K562 (cell line): ENCODE measurements around the gene ZCCHC14. TPM values are rescaled to one million over a fixed set of nuclear protein-coding genes. Genes with fewer than 3 reads are reported as not detected.
A peak's percentile ranks its signal among the peaks of the same experiment; 100 is the strongest.

ENCODE experiments used
- AFF4 ChIP-seq: sonication (generic); formaldehyde crosslinking; IDR thresholded peaks from 2 replicates; pipeline ENCODE4 v1.8.0; 2023; ENCODE audit warnings: mild to moderate bottlenecking, missing genetic modification reagents
- CBX8 ChIP-seq: fragments of 200-600 bp; sonication (generic); IDR thresholded peaks from 2 replicates; pipeline ENCODE4 v1.6.1; 2012; ENCODE audit warnings: borderline replicate concordance, mixed run types, low read depth, mild to moderate bottlenecking, moderate library complexity, mixed read lengths, low read length, control low read depth, inconsistent platforms; ENCODE audit not compliant: poor library complexity, severe bottlenecking; ENCODE audit errors: extremely low read depth
- CHD1 ChIP-seq: fragments of 200-600 bp; sonication (generic); IDR thresholded peaks from one replicate; pipeline ENCODE4 v1.6.1; 2012; ENCODE audit warnings: mild to moderate bottlenecking, moderate library complexity, low read length, inconsistent platforms
- GMEB1 ChIP-seq: fragments of 250-450 bp; sonication (Bioruptor Pico); IDR thresholded peaks from 2 replicates; pipeline ENCODE4 v1.4.0; 2020; ENCODE audit warnings: mild to moderate bottlenecking
- HMBOX1 ChIP-seq: sonication (generic); IDR thresholded peaks from 2 replicates; pipeline ENCODE4 v1.6.1; 2016
- HMGXB4 ChIP-seq: sonication (generic); formaldehyde crosslinking; IDR thresholded peaks from 2 replicates; pipeline ENCODE4 v1.8.1; 2023; ENCODE audit warnings: mild to moderate bottlenecking, missing genetic modification reagents
- KAT7 ChIP-seq: sonication (generic); formaldehyde crosslinking; IDR thresholded peaks from 2 replicates; pipeline ENCODE4 v1.8.0; 2022; ENCODE audit warnings: missing genetic modification reagents, mild to moderate bottlenecking, borderline replicate concordance
- MBD2 ChIP-seq: sonication (generic); IDR thresholded peaks from 2 replicates; pipeline ENCODE4 v1.6.1; 2016; ENCODE audit warnings: low read depth, borderline replicate concordance
- MTA1 ChIP-seq: fragments of 450-650 bp; IDR thresholded peaks from 2 replicates; pipeline ENCODE4 v1.6.1; 2017; ENCODE audit warnings: borderline replicate concordance
- MTA3 ChIP-seq: fragments of 450-650 bp; formaldehyde crosslinking; IDR thresholded peaks from 2 replicates; pipeline ENCODE4 v1.6.1; 2017; ENCODE audit warnings: mild to moderate bottlenecking, borderline replicate concordance
- NFIX ChIP-seq: fragments of 250-450 bp; sonication (Bioruptor Pico); IDR thresholded peaks from 2 replicates; pipeline ENCODE4 v1.4.0; 2020; ENCODE audit warnings: low read depth, mild to moderate bottlenecking, moderate library complexity
- PRPF4 ChIP-seq: fragments of 200-400 bp; formaldehyde crosslinking; IDR thresholded peaks from one replicate; pipeline ENCODE4 v1.6.1; 2017; ENCODE audit warnings: low read length, low read depth, mild to moderate bottlenecking; ENCODE audit not compliant: insufficient read depth, poor library complexity, severe bottlenecking
- RB1 ChIP-seq: fragments of 450-650 bp; IDR thresholded peaks from 2 replicates; pipeline ENCODE4 v1.6.1; 2017; ENCODE audit warnings: low read depth, mild to moderate bottlenecking
- RBBP5 ChIP-seq: fragments of 200-600 bp; sonication (generic); IDR thresholded peaks from 2 replicates; pipeline ENCODE4 v1.6.1; 2012; ENCODE audit warnings: borderline replicate concordance, mild to moderate bottlenecking, low read length, control low read depth, inconsistent platforms; ENCODE audit not compliant: insufficient read depth, poor library complexity, severe bottlenecking
- SAFB ChIP-seq: fragments of 200-400 bp; formaldehyde crosslinking; IDR thresholded peaks from 2 replicates; pipeline ENCODE4 v1.6.1; 2017; ENCODE audit warnings: low read depth, low read length, borderline replicate concordance
- SRF ChIP-seq, 2 experiments: fragments of 250-450, 450-650 bp in 1 of 2; sonication (Bioruptor Pico) in 1 of 2; sonication (generic) in 1 of 2; formaldehyde crosslinking; IDR thresholded peaks; 2 replicates each; pipeline versions ENCODE4 v1.5.0 to v1.5.1; 2020 to 2022; ENCODE audit warnings: mild to moderate bottlenecking in 1 of 2, missing genetic modification reagents in 1 of 2
- ZNF75A ChIP-seq: fragments of 450-650 bp; formaldehyde crosslinking; IDR thresholded peaks from 2 replicates; pipeline ENCODE4 v1.4.0; 2020; ENCODE audit warnings: mild to moderate bottlenecking
- polyA plus RNA-seq, 8 experiments: library from polyadenylated mRNA; depleted of rRNA in 4 of 8; stranded (reverse) in 5 of 8; unstranded in 3 of 8; fragments of >200 nt; fragmentation: Nextera tagmentation in 2 of 8; fragmentation: Illumina TruSeq in 1 of 8; extraction: Ambion mirVana in 2 of 8; extraction: Trizol in 1 of 8; gene quantifications; 2 replicates each; pipeline versions ENCODE4 v1.2.1 to v1.2.3, GENCODE V29; 2011 to 2014; ENCODE audit warnings: inconsistent platforms in 1 of 8, missing spikeins in 1 of 8
- total RNA-seq, 7 experiments: library from RNA; depleted of rRNA in 6 of 7; stranded (reverse); fragments of >200 nt in 6 of 7; fragmentation: Illumina TruSeq in 2 of 7; extraction: Trizol in 2 of 7; gene quantifications; 2 replicates each; pipeline versions ENCODE4 v1.2.1 to v1.2.3, GENCODE V29; 2011 to 2021; ENCODE audit warnings: low replicate concordance in 1 of 7

Gene ZCCHC14
- total and polyA plus RNA-seq, 9 of the 15 experiments (the other 6 are each of a cell fraction or from before 2014, with no cell fraction given): 1.5 to 12.4 (median 2.9) TPM

- TF ChIP-seq CBX8 (no peak), SRF (CRISPR knock-in tag; IDR thresholded peaks at IDR 0.05) (peak in 1 of 2 experiments; percentile 49; a peak in 1 of 4 replicates), MTA3 (peak; percentile 27; the same call in 1 of the 2 replicates), RB1 (peak; percentile 74), KAT7 (CRISPR knock-in tag) (no peak), AFF4 (CRISPR knock-in tag) (0 out of 2 replicates have a peak, but pooled peaks have one; percentile 42), NFIX (CRISPR knock-in tag) (no peak), MTA1 (0 out of 2 replicates have a peak, but pooled peaks have one; percentile 25), PRPF4 (no peak), CHD1 (peak; percentile 14), HMGXB4 (no peak; the same call in 1 of the 2 replicates), MBD2 (peak; percentile 84; the same call in 1 of the 2 replicates), SAFB (no peak), GMEB1 (peak; percentile 90), RBBP5 (peak; percentile 77), ZNF75A (CRISPR knock-in tag) (no peak), HMBOX1 (no peak)
Observed at GRCh38 chr16:87492721-87493607, at the start of gene ZCCHC14 (continued).
